Mucosa of stomach (tissue), 1 donor: ENCODE results near the gene CPAMD8.

Experiments
- H3K27me3 ChIP-seq: one replicate; pipeline ENCODE4 v1.7.0; 2013; ENCODE audit warnings: mild to moderate bottlenecking, low read length; ENCODE audit not compliant: control insufficient read depth, insufficient read depth
- H3K36me3 ChIP-seq: one replicate; pipeline ENCODE4 v1.7.0; 2013; ENCODE audit warnings: low read length; ENCODE audit not compliant: control insufficient read depth, insufficient read depth
- H3K4me1 ChIP-seq: one replicate; pipeline ENCODE4 v1.7.0; 2013; ENCODE audit warnings: mild to moderate bottlenecking, low read length; ENCODE audit not compliant: control insufficient read depth, insufficient read depth
- H3K4me3 ChIP-seq: one replicate; pipeline ENCODE4 v1.7.0; 2013; ENCODE audit warnings: low read length
- H3K9ac ChIP-seq: one replicate; pipeline ENCODE4 v1.7.0; 2013; ENCODE audit warnings: mild to moderate bottlenecking, low read length, moderate library complexity
- H3K9me3 ChIP-seq: one replicate; pipeline ENCODE4 v1.7.0; 2013; ENCODE audit warnings: mild to moderate bottlenecking, low read length, moderate library complexity; ENCODE audit not compliant: control insufficient read depth
- donor health status: Pancreatic carcinoma.

CPAMD8 gene

GRCh38 chr19:16868423-16869130 is 158.0 kb downstream of the CPAMD8 start:
- H3K4me1 ChIP-seq: peaks cover 16% of the 10 kb centered on the region
- H3K9me3 ChIP-seq: no peaks in the 10 kb centered on the region
- H3K36me3 ChIP-seq: peaks cover 7% of the 10 kb centered on the region
- H3K27me3 ChIP-seq: no peaks in the 10 kb centered on the region
- H3K9ac ChIP-seq: no peak overlapping the region
- H3K4me3 ChIP-seq: no peak overlapping the region

GRCh38 chr19:16867211-16867610 is 159.4 kb downstream of the CPAMD8 start:
- Histone ChIP-seq H3K9me3 (no peaks in the 10 kb centered on the region), H3K9ac (no peak overlapping the region), H3K27me3 (no peaks in the 10 kb centered on the region), H3K4me1 (peaks cover 9% of the 10 kb centered on the region), H3K36me3 (peaks cover 7% of the 10 kb centered on the region), H3K4me3 (no peak overlapping the region)

GRCh38 chr19:16862826-16863415 is 163.7 kb downstream of the CPAMD8 start:
- H3K4me1 ChIP-seq: no peaks in the 10 kb centered on the region
- peaks cover 7% of the 10 kb centered on the region for H3K36me3 ChIP-seq
- no peak overlapping the region for H3K4me3 ChIP-seq
- H3K9me3 ChIP-seq: no peaks in the 10 kb centered on the region
- H3K9ac ChIP-seq: no peak overlapping the region
- no peaks in the 10 kb centered on the region for H3K27me3 ChIP-seq

GRCh38 chr19:16861834-16862233 is 164.8 kb downstream of the CPAMD8 start:
- Histone ChIP-seq H3K4me1 (no peaks in the 10 kb centered on the region), H3K4me3 (no peak overlapping the region), H3K9me3 (no peaks in the 10 kb centered on the region), H3K9ac (no peak overlapping the region), H3K27me3 (no peaks in the 10 kb centered on the region), H3K36me3 (peaks cover 3% of the 10 kb centered on the region)

GRCh38 chr19:16861011-16861410 is 165.6 kb downstream of the CPAMD8 start:
- H3K9me3 ChIP-seq: no peaks in the 10 kb centered on the region
- no peaks in the 10 kb centered on the region for H3K4me1 ChIP-seq
- no peaks in the 10 kb centered on the region for H3K27me3 ChIP-seq
- H3K36me3 ChIP-seq: peaks cover 3% of the 10 kb centered on the region
- H3K4me3 ChIP-seq: no peak overlapping the region
- no peak overlapping the region for H3K9ac ChIP-seq

- Histone ChIP-seq H3K27me3 (no peaks in the 10 kb centered on the region), H3K9me3 (no peaks in the 10 kb centered on the region), H3K4me3 (no peak overlapping the region), H3K36me3 (no peaks in the 10 kb centered on the region), H3K4me1 (no peaks in the 10 kb centered on the region), H3K9ac (no peak overlapping the region)
Measured at GRCh38 chr19:16860118-16860517, 166.5 kb downstream of the CPAMD8 start.

GRCh38 chr19:16859626-16860025 is 167.0 kb downstream of the CPAMD8 start:
- Histone ChIP-seq H3K9me3 (no peaks in the 10 kb centered on the region), H3K36me3 (no peaks in the 10 kb centered on the region), H3K9ac (no peak overlapping the region), H3K4me1 (no peaks in the 10 kb centered on the region), H3K27me3 (no peaks in the 10 kb centered on the region), H3K4me3 (no peak overlapping the region)

- Histone ChIP-seq H3K4me3 (no peak overlapping the region), H3K9me3 (no peaks in the 10 kb centered on the region), H3K36me3 (peaks cover 5% of the 10 kb centered on the region), H3K9ac (no peak overlapping the region), H3K4me1 (no peaks in the 10 kb centered on the region), H3K27me3 (no peaks in the 10 kb centered on the region)
Measured at GRCh38 chr19:16856091-16856490, 170.5 kb downstream of the CPAMD8 start.

- peaks cover 14% of the 10 kb centered on the region for H3K4me1 ChIP-seq
- H3K36me3 ChIP-seq: peaks cover 14% of the 10 kb centered on the region
- no peak overlapping the region for H3K4me3 ChIP-seq
- H3K9ac ChIP-seq: no peak overlapping the region
- no peaks in the 10 kb centered on the region for H3K9me3 ChIP-seq
- no peaks in the 10 kb centered on the region for H3K27me3 ChIP-seq
Measured at GRCh38 chr19:16853066-16853465, 173.5 kb downstream of the CPAMD8 start.

GRCh38 chr19:16851031-16851712 is 175.4 kb downstream of the CPAMD8 start:
- peaks cover 14% of the 10 kb centered on the region for H3K4me1 ChIP-seq
- peaks cover 17% of the 10 kb centered on the region for H3K36me3 ChIP-seq
- no peaks in the 10 kb centered on the region for H3K27me3 ChIP-seq
- no peak overlapping the region for H3K4me3 ChIP-seq
- H3K9me3 ChIP-seq: no peaks in the 10 kb centered on the region
- H3K9ac ChIP-seq: no peak overlapping the region

- H3K36me3 ChIP-seq: peaks cover 17% of the 10 kb centered on the region
- H3K9me3 ChIP-seq: no peaks in the 10 kb centered on the region
- no peak overlapping the region for H3K4me3 ChIP-seq
- H3K27me3 ChIP-seq: no peaks in the 10 kb centered on the region
- peaks cover 14% of the 10 kb centered on the region for H3K4me1 ChIP-seq
- no peak overlapping the region for H3K9ac ChIP-seq
Measured at GRCh38 chr19:16850133-16850532, 176.5 kb downstream of the CPAMD8 start.

- H3K36me3 ChIP-seq: peaks cover 17% of the 10 kb centered on the region
- no peaks in the 10 kb centered on the region for H3K27me3 ChIP-seq
Measured at GRCh38 chr19:16849168-16849567, 177.4 kb downstream of the CPAMD8 start.

More at GRCh38 chr19:16849168-16849567, 177.4 kb downstream of the CPAMD8 start:
- Histone ChIP-seq H3K4me1 (peaks cover 14% of the 10 kb centered on the region), H3K9me3 (no peaks in the 10 kb centered on the region), H3K4me3 (no peak overlapping the region), H3K9ac (no peak overlapping the region)
